NCI-H345 treated with DMSO at 0.1 percent for 48 hours (cell line): ENCODE results near the gene TSR2.
"Not testable (repeated sequence)": the region's sequence is repeated elsewhere in the genome, so short reads cannot be mapped to it uniquely, and the experiment has no call there.

Experiments used
- DNase-seq: peaks from one replicate; lab custom pipeline; 2025; ENCODE audit not compliant: unreplicated experiment; lab: John Stamatoyannopoulos, UW

Gene TSR2

DNA sequence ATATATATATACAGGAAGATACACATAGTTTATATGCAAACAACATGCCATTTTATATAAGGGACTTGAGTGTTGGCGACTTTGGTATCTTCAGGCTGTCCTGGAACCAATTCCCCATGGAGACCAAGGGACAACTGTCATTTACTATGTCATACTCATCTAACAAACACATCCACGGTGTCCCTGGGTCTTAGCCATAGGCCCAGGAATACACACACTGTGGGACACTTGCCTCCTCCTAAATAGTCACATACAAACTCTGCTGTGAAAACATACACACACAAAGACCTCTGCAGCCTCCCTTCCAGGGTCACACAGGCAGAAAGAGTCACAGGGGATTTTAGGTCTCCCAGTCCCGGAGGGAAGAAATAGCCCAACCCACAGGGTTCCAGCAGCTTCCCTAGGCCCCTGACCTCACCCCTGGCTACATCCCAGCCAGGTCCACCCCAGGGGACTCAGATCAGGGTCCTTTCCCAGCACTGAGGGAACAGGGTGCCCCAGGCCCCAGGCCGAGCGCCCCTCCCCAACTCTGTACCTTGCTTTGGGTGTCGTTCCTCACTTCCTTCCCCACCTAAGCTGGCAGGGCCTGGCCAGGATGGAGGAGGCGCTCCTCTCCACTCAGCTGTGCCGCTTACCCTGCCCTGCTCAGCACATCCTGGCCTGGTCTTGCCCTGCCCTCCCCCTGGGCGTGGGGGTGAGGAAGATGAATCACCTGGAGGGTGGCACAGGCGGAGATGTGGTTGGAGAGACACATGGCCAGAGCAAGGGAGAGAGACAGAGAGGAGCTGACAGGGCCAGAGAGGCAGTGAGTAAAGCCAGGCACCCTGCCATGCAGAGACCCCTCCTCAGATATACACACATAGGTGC is 34.0 kb downstream of the TSR2 start:
- DNase-seq, result no peak

DNA sequence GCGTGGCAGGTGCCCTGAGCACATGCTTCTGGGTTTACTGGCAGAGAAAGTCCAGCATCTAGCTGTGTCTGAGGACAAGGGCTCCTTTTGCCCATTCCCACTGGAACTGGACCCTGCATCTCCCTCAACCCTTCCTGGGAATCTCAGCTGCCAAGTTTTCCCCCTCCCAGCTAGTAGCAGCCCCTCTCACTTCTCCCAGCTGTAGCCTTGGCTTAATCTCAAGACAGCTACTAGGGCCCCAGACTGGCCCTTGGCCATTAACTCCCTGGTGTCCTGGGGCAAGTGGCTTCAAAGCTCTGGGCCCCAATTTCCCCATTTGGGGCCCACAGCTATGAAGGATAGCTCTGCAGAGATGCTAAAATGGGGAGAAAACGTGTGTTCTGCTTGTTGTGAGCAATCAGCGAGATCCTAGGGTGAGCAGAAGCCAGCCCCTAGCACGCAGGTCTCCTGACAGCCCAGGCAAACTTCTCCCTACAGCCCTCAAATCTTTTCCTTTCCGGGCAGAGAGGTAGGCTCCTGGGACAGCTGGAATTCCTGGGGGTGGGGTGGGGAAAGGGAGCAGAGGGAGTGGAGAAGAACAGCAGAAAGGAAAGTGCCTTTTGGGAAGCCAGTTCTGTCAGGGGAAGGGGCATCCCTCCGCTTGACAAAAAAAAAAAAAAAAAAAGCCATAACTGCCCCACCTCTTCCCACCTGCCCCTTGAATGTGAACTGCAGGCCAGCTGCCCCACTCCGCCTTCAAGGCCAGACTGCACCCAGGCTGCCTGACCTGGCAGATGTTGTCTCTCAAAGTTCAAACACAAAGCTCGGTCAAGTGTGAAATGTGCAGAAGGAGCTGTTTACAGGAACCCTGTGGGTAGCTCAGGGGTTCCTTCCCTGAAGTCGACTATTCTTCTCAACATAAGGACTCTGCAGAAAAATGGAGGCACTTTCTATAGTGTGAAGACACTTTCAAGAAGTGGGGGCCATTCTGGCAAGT is 39.2 kb downstream of the TSR2 start:
- DNase-seq, result no peak

DNA sequence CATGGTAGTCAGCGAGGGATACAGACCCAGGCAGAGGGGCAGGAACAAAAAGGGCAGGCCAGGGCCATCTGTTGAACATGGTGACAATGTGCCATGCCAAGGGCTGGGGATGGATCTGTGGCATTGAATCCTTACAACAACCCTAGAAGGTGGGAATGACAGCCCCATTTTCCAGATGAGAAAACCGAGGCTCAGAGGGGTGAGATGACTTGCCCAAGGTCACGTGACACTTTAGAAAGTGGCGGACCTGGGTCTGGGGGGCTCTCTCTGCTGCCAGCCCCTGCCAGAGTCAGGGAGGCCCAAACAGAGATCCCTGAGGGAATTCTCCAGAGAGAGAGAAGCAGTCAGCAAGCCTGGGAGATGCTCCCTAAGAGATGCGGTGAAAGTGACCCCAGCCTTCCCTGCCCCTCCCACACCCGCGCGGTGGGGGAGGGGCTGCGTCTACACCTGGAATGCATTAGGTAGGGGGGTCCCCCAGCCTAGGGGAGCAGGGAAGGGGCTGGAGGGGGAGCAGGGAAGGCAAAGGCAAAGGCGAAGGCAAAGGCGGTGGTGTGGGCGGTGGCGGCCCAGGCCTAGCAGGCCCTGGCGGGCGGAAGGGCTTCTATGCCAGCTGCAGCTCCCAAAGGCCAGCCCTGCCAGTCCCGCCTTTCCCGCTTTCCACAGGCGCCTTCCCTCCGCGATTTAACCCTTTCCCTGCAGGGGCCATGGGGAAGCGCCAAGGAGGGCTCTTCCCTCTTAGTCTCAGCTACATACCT is 42.8 kb downstream of the TSR2 start:
- DNase-seq, result no peak

DNA sequence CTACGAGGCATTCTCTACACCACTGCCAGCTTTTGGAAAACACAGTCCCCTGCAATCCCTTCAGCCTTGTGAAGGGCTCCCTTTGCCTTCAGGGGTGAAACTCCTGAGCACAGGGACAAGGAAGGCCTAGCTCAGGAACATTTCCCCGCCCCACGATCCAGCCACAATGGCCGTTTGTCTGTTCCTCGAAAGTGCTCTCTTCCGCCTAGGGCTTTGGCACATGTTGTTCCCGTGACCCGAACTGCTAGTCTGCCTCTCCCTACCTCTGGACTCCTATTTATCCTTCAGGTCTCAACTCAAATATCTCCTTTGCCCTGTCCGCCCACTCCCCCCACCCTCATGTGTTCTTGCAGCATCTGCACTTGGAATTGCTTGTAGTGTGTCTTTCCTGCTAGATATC is 43.7 kb downstream of the TSR2 start:
- DNase-seq, result no peak

DNA sequence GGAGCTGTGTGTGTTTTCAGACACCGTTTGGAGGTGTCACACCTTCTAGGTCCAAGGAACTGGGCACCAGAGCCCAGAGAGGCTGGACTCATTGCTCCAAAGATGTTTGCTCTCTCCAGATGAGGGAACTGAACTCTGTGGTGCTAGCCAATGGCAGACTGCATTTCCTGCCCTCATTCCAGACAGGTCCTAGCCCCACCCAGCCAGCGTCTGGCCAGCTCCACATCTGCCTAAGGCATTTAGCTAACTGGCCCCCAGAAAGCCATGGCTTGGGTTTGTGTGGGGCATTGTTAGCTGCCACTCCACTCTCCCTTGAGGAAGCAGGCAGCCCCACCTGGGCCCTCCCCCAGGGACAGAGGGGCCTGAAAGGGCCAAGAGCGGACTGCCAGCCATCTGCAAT is 44.5 kb downstream of the TSR2 start:
- DNase-seq, result no peak

DNA sequence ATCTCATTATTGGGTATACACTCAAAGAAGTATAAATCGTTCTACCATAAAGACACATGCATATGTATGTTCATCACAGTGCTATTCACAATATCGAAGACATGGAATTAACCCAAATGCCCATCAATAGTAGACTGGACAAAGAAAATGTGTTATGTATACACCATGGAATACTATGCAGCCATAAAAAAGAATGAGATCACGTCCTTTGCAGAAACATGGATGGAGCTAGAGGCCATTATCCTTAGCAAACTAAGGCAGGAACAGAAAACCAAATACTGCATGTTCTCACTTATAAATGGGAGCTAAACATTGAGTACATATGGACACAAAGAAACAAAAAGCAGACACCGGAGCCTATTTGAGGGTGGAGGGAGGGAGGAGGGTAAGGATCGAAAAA is 49.6 kb downstream of the TSR2 start:
- not testable (repeated sequence) for DNase-seq

DNA sequence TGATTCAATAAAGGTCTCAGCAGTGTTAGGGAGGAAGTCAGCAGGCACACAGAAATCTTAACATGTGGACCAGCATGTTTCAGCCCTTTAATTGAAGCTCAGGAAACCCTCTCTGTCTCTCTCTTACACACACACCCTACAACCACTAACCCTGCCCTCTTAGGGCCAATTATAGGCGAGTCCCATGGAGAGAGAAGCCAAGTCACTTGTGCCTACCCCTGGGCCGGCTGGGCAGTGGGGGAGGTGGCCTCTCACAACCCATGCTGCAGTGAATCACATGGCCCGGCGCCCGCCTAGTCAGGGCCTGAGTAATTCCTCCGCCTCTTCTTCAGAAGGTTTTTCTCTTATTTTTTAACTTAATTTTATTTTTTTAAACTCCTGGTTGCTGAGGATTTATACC is 52.1 kb downstream of the TSR2 start:
- no peak for DNase-seq

DNA sequence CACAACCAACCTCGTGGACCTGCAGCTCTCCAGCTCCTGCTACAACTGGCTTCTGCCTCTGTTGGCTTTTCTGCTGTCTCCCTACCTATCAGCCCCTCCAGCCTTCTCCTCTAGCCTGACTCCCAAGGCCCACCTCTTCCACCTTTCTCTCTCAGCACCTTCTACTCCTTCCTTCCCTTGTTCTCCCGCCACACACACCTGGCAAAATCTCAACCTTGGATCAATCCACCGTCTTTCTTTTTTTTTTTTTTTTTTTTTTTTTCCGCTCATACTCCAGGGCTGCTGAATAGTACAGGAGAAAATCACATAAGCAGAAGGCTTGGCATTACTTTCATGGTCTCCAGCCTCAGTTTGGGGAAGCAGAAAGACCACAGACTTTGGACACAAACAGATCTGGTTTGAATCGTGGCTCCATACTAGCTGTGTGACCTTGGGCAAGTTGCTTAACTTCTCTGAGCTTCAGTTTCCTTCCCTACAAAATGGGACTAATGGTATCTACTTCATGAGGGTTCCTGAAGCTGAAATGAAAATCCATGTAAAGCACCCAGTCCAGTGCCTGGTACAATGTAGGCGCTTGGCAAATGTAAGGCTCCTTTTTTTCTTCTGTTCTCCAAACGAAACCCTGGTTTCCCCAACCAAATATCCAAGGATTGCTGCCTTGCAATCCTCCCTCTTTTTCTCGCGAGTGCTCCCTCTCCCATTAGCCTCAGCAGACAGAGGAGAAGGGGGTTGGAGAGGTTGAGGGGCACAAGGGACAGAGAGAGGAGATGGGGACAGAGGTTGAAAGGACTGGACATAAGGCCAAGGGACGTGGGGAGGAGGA is 54.2 kb downstream of the TSR2 start:
- DNase-seq, result no peak
